OCI-LY7 (cell line): ENCODE measurements around the gene COPE. TPM values are rescaled to one million over a fixed set of nuclear protein-coding genes. Genes with fewer than 3 reads are reported as not detected.

ENCODE experiments used
- BruUV-seq: library from RNA; stranded (reverse); fragments of 400-500 nt; replicated peaks from 2 replicates; lab custom pipeline; 2021; lab: Mats Ljungman, UMichigan
- CTCF ChIA-PET: fragments of 300-600 bp; sonication (Branson Sonifier 250); formaldehyde crosslinking; loops from one replicate; lab custom pipeline; 2022; ENCODE audit warnings: antibody characterized with exemption; ENCODE audit not compliant: unreplicated experiment; lab: Charles Lee
- POLR2A ChIA-PET: fragments of 300-600 bp; sonication (Branson Sonifier 250); formaldehyde crosslinking; loops from one replicate; lab custom pipeline; 2022; ENCODE audit warnings: antibody characterized with exemption; lab: Charles Lee
- DNase-seq: peaks from one replicate; pipeline ENCODE4 v3.0.0-alpha.2; 2015; ENCODE audit warnings: low spot score
- H2AFZ ChIP-seq: fragments of 200-600 bp; sonication (generic), shearing (Covaris generic); 2 replicates; pipeline ENCODE4 v1.6.1; 2014; ENCODE audit warnings: mild to moderate bottlenecking, antibody characterized with exemption, low read length, moderate library complexity
- H3K27ac ChIP-seq: fragments of 200-600 bp; sonication (generic); 2 replicates; pipeline ENCODE4 v1.5.1; 2014; ENCODE audit warnings: mixed run types, low read depth, mild to moderate bottlenecking, moderate library complexity, low read length, inconsistent platforms; ENCODE audit not compliant: poor library complexity, severe bottlenecking
- H3K36me3 ChIP-seq: fragments of 200-600 bp; sonication (generic); 2 replicates; pipeline ENCODE4 v1.6.1; 2014; ENCODE audit warnings: mild to moderate bottlenecking, antibody characterized with exemption, low read length, moderate library complexity, mixed read lengths; ENCODE audit not compliant: insufficient read depth
- H3K4me1 ChIP-seq: fragments of 200-600 bp; sonication (generic); 2 replicates; pipeline ENCODE4 v1.5.1; 2014; ENCODE audit warnings: mild to moderate bottlenecking, low read length; ENCODE audit not compliant: insufficient read depth, poor library complexity, severe bottlenecking
- H3K4me2 ChIP-seq: fragments of 200-600 bp; sonication (generic); 2 replicates; pipeline ENCODE4 v1.6.1; 2014; ENCODE audit warnings: mild to moderate bottlenecking, low read length
- H3K4me3 ChIP-seq: fragments of 200-600 bp; sonication (generic); 2 replicates; pipeline ENCODE4 v1.5.1; 2014; ENCODE audit warnings: mild to moderate bottlenecking, low read depth, low read length; ENCODE audit not compliant: poor library complexity, severe bottlenecking
- H3K79me2 ChIP-seq: fragments of 200-600 bp; sonication (generic); 2 replicates; pipeline ENCODE4 v1.6.1; 2016; ENCODE audit warnings: low read depth, mild to moderate bottlenecking, low read length, moderate library complexity, mixed read lengths; ENCODE audit not compliant: insufficient read depth
- H3K9me2 ChIP-seq: fragments of 200-600 bp; sonication (generic); 2 replicates; pipeline ENCODE4 v1.6.1; 2016; ENCODE audit warnings: mild to moderate bottlenecking, low read length, mixed read lengths; ENCODE audit not compliant: insufficient read depth
- H3K9me3 ChIP-seq: fragments of 200-600 bp; sonication (generic); 2 replicates; pipeline ENCODE4 v1.6.1; 2014; ENCODE audit warnings: mild to moderate bottlenecking, mixed run types, low read length, mixed read lengths
- H4K20me1 ChIP-seq: fragments of 200-600 bp; sonication (generic); 2 replicates; pipeline ENCODE4 v1.6.1; 2014; ENCODE audit warnings: mild to moderate bottlenecking, antibody characterized with exemption, low read length, moderate library complexity, mixed read lengths; ENCODE audit not compliant: insufficient read depth
- CTCF ChIP-seq: fragments of 200-600 bp; sonication (generic); conservative IDR thresholded peaks from 2 replicates; pipeline ENCODE4 v1.5.1; 2014; ENCODE audit warnings: mild to moderate bottlenecking, antibody characterized with exemption, low read length, moderate library complexity, mixed read lengths
- EZH2phosphoT487 ChIP-seq: fragments of 200-600 bp; sonication (generic); IDR thresholded peaks from 2 replicates; pipeline ENCODE4 v1.6.1; 2018; ENCODE audit warnings: low read depth, borderline replicate concordance, mild to moderate bottlenecking, mixed run types, antibody characterized with exemption, low read length, moderate library complexity, mixed read lengths
- intact Hi-C: fragments of 100-400 bp; cut with micrococcal nuclease; formaldehyde crosslinking; loops from one replicate; pipeline ENCODE4 v1.10.0; 2022; ENCODE audit not compliant: unreplicated experiment
- total RNA-seq, 2 experiments: library from RNA; depleted of rRNA in 1 of 2; stranded (reverse); fragments of >200 nt in 1 of 2; shearing (Covaris generic) in 1 of 2; gene quantifications; 2 replicates each; pipeline ENCODE4 v1.2.3, GENCODE V29; 2014 to 2022

The COPE gene
- total RNA-seq, 2 experiments from 2014 or later, result 255 to 256 TPM

- H3K27ac ChIP-seq, result peak overlapping the region; percentile 17
- intact Hi-C loops, result no loop called here
- ChIA-PET CTCF (no interaction called here), POLR2A (interaction anchor here (0.6 to 1.9 kb wide), 4 partner anchors 13 to 69 kb away, joined by 3 to 6 read pairs (median 5); partner anchors contain the start of genes COPE and DDX49)
- no peak for TF ChIP-seq CTCF
- no peak for TF ChIP-seq EZH2phosphoT487
- DNase-seq, result no peak
- H3K4me3 ChIP-seq, result no peak overlapping the region
- H3K36me3 ChIP-seq, result no peaks in the 10 kb centered on the region
- no peaks in the 10 kb centered on the region for H3K9me3 ChIP-seq
- peak overlapping the region; percentile 66 for H3K4me2 ChIP-seq
- no peaks in the 10 kb centered on the region for H3K9me2 ChIP-seq
- H3K79me2 ChIP-seq, result no peaks in the 10 kb centered on the region
- peak overlapping the region; percentile 17; the same call in 1 of the 2 replicates for H2AFZ ChIP-seq
- no TSS peak for BruUV-seq
- H4K20me1 ChIP-seq, result no peaks in the 10 kb centered on the region
- peaks cover 56% of the 10 kb centered on the region for H3K4me1 ChIP-seq
These were observed 29.8 kb upstream of the COPE start for GRCh38 chr19:18948976-18949356.

- Histone ChIP-seq H3K4me3 (no peak overlapping the region), H3K9me2 (no peaks in the 10 kb centered on the region), H3K9me3 (no peaks in the 10 kb centered on the region), H3K4me1 (peaks cover 62% of the 10 kb centered on the region), H3K79me2 (no peaks in the 10 kb centered on the region), H2AFZ (peak overlapping the region; percentile 17; the same call in 1 of the 2 replicates), H3K27ac (peak overlapping the region; percentile 74), H4K20me1 (no peaks in the 10 kb centered on the region), H3K4me2 (peak overlapping the region; percentile 66), H3K36me3 (no peaks in the 10 kb centered on the region)
- no peak for TF ChIP-seq EZH2phosphoT487
- TF ChIP-seq CTCF, result no peak
- no TSS peak for BruUV-seq
- ChIA-PET POLR2A (interaction anchor here (0.6 to 1.9 kb wide), 4 partner anchors 13 to 115 kb away, joined by 3 to 5 read pairs (median 4); partner anchors contain the start of genes COPE and DDX49), CTCF (no interaction called here)
- DNase-seq, result no peak
- intact Hi-C loops, result no loop called here
These were observed 29.1 kb upstream of the COPE start for GRCh38 chr19:18948075-18948975.
